ENCODE measurements around the gene RNF31.

GRCh38 chr14:24098927-24099813, 48.1 kb upstream of the RNF31 start:
- TF ChIP-seq REST (IDR thresholded peaks at IDR 0.05; ENCODE audit: insufficient replicate concordance, low read depth), result no peak
- TF ChIP-seq CTCF (IDR thresholded peaks at IDR 0.05; ENCODE audit: insufficient read depth, low read length), result no peak

All from HL-60 (cell line).